Measurements from ENCODE around the gene HRH2.

The HRH2 gene

DNA sequence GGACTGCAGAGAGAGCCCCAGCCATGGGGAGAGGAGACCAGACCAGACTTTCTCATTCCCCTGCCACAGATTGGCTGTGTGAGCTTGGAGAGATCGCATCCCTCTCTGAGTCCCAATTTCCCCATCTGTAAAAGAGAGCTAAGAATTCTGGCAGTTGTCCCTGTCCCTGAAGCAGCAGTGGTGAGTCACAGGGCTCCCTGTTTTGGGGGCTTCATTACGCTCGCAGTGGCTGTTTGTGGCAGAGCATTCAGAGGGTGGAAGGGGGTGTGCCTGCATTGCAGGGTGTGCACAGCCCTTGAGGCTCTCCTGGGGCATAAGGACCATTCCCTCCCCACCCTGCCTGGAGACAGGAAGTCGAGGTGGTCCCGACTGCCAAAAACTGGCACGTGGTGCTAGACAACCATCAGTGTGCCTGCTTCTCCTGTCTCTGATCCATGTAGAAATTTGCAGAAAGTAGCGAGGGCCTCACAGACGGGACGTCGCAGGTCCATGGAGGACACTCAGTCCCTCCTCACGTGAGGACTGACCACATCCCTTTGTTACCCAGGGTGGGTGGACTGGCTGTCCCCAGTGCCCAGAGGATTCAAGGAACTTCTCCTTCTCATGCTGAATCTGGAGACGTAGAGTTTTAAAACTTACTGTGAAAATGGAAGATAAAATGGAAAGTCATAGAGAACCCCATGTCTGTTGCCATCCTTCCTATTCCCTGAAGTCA, 35.3 kb downstream of the HRH2 start:
- no peak for DNase-seq (ENCODE audit: low spot score)

DNA sequence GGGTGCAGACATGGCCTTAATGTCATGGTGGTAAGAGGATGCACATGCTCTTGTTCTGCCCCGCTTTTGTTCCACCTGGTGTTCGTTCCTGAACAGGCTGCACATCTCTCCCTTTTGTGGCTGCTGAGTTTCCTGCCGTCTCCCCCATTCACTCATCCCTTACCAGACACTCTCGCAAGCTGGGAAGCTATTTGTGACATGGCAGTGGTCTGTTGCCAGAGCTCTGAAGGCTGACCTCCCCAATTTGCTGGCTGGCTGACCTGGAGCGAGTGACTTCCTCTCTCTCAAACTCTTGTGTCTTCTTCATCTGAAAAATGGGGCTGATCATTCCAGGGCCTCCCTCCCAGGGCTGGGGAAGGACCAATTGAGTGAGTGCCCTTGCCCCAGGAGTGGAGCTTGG, 35.9 kb downstream of the HRH2 start:
- no peak for DNase-seq (ENCODE audit: low spot score)

DNA sequence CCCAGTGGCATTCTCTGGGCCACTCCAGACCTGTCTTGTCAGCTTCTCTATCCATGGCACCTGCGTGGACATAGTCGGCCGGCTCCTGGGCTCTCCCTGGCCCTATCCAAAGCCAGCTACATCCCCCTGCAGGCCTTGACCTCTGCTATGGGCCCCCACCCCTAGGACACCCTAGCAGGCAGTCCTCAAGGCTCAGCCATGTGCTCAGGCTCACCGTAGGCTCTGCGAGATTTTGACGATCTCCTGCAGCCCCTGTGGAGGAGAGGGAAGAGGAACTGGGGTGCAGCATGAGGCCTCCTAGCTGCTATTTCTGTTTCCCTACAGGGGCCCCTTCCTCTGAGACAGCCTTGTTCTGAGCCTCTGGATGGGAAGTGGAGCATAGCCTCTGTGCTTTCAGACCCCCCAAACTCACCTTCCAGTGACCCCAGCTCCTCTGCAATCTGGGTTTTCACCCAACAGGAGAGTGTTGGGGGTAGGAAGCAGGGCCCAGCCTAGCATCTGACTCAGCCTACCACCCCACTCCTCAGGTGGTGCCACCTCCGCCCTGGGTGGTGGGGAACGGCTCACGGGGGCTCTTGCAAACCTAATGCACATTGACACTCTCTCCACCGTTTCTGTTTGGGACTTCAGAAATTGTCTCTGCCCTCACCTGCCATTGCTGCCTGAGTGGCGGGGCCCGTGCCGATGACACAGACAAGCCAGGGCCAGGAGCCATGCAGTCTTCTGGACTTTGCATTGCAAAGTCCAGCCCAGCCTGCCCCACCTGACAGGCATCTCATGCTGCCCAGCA, 36.7 kb downstream of the HRH2 start:
- no peak for DNase-seq (ENCODE audit: low spot score)

DNA sequence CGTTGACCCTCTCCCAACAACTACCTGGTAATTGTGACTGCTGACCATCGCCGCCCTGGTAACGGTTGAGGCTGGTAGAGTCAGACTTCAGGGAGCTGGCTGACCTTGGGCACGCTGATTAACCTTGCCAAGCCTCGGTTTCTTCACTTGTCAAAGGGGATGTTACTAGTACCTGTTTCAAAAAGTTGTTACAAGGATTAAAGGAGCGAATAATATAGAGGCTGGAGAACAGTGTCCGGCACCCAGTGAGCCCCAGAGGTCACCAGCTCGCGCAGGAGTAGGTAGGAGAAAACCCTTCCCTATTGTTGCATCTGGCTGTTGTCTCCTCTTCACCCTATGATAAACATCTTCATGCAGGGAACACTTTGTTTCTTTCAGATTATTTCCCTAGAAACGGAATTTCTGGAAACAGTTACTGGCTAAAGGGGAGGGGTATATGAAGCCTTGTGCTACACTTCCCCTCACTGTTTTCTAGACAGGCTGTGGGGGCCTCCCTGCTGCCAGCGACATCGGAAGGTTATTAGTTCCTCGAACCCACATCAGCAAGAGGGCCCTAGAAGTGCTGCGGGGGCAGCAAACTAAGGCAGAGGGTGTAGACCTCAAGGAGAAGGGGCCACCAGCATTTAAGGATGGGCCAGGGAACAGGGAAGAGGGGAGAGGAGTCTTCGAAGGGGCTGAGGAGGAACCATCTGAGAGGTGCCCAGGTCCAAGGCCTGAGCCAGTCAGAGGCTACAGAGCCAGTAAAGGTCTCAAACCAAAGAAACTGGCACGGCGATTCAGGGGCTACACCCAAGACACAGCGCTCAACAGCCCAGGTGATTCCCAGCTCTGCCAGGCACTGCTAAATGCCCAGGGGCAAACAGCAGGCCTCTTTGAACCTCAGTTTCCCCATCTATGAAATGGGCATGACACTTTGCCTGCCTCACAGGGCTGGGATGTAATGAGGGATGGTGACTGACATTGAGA, 37.6 kb downstream of the HRH2 start:
- no peak for DNase-seq (ENCODE audit: low spot score)

DNA sequence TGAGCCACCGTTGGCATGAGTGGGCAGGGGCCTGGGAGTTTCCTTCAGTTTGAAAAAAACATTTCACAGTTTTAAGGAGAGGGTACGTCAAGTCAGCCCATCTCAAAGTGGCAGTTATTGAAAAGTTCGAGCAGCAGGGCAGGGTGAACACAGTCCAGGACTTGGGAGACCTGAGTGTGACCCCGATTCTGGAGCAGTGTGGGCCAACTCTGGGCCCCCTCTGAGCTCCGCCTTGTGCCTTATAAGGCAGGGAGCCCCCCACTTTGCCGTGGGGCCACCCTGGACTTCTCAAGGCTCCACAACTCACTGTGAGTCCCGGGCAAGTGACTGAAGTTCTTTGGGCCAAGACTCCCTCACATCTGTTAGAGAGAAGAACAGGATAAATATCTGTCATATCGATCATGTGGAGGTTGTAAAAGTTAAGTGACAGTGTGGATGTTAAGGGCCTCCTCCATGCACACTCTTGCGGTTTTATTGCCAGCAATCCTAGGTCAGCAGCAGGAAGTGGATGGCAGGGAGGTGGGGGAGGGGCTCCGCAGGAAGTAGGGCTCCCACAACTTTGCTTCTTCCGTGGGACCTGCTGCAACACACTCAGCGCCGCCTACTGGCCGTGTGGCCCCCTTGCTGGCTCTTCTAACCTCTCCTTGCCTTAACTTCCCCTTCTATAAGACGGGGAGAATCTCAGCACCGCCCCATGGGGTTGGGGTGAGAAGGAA, 38.4 kb downstream of the HRH2 start:
- DNase-seq (ENCODE audit: low spot score): no peak

DNA sequence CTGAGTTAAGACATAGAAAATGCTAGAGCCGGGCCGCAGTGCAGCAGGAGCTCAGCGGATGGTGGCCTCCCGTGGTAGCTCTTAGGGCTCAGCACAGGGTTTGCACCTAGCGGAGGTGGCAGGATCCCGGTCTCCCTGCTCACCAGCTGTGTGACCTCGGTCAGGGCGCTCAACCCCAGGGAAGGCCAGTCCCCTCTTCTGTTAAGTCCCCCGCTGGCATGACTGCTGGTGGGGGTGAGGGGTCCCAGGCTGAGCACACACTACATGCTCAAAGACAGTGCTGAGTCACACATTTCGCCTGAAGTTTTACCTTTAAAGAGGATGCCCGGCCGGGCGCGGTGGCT, 39.0 kb downstream of the HRH2 start:
- DNase-seq (ENCODE audit: low spot score): no peak

- no peak for DNase-seq (ENCODE audit: low spot score)
Observed at GRCh38 chr5:175697846-175698245, 40.0 kb downstream of the HRH2 start.

- no peak for DNase-seq (ENCODE audit: low spot score)
Observed at GRCh38 chr5:175698401-175699115, 40.7 kb downstream of the HRH2 start.

GRCh38 chr5:175700991-175701390, 43.1 kb downstream of the HRH2 start:
- no peak for DNase-seq (ENCODE audit: low spot score)

DNA sequence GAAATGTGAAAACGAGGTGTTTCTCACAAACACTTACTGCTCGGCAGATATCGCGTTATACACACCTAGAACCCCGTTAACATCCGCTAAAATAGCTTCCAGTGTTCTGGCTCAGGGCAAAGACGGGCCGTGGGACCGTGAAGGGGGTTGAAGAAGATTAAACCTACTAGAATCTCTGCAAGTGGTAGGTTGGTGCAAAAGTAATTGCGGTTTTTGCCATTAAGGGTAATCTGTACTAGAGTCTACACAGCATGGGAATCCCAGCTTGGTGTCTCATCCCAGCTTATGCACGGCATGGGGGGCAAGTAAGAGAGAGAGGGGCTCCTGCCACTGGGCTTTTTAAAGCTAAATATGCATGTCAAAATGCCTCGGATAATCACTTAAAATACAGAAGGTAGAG, 43.9 kb downstream of the HRH2 start:
- DNase-seq (ENCODE audit: low spot score): peak; percentile 1

GRCh38 chr5:175706499-175706898, 48.6 kb downstream of the HRH2 start:
- no peak for DNase-seq (ENCODE audit: low spot score)

- no peak for DNase-seq (ENCODE audit: low spot score)
Observed at GRCh38 chr5:175707751-175708375, 50.0 kb downstream of the HRH2 start.

GRCh38 chr5:175709276-175709781, 51.5 kb downstream of the HRH2 start:
- DNase-seq (ENCODE audit: low spot score): no peak

GRCh38 chr5:175710326-175710725, 52.5 kb downstream of the HRH2 start:
- no peak for DNase-seq (ENCODE audit: low spot score)

GRCh38 chr5:175711031-175711430, 53.2 kb downstream of the HRH2 start:
- no peak for DNase-seq (ENCODE audit: low spot score)

DNA sequence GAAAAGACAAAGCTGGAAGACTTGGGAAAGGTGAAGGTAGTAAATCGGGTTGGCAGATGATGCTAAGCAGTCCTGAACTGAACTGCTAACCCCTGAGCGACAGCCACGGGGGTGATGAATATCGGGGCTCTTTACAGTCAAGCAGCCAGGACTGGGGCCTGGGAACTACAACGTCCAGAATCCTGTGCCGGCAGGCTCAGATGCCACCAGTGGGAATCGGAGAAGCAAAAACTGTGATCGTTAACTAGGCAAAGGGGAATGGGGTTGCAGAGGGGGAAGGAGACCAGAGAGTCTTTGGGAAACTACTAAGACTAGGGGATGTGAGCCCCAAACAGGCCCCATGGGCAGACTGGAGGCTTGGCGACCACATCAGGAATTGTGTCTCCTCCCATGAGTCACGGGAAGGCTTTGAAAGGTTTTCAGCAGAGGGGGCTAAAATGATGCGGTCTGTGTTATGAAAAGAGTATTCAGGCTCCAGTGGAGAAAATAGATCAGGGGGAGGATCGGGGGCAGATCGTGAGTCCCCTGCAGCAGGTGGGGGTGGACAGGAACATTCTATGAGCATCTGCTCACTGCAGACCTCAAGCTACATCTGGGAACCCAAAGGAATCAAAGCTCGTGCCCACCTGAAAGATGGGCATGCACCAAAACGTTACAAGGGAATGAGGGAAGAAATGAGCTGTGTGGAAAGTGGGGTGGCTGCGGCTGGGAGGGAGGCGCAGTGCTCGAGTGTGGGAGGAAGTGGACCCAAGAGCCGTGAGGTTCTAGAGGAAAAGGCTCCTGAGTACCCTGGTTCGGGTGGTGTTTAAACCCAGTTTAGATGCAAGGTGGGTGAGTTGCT, 53.8 kb downstream of the HRH2 start:
- DNase-seq (ENCODE audit: low spot score): peak; percentile 48

- DNase-seq (ENCODE audit: low spot score): no peak
Observed at GRCh38 chr5:175712313-175712680, 54.4 kb downstream of the HRH2 start.

GRCh38 chr5:175712681-175713085, 54.8 kb downstream of the HRH2 start:
- DNase-seq (ENCODE audit: low spot score): no peak

- no peak for DNase-seq (ENCODE audit: low spot score)
Observed at GRCh38 chr5:175713930-175714329, 56.1 kb downstream of the HRH2 start.
